DMS 273 treated with DMSO at 0.1 percent for 48 hours (cell line): ENCODE data around the gene DUOXA1.
"Not testable (repeated sequence)": the region's sequence is repeated elsewhere in the genome, so short reads cannot be mapped to it uniquely, and the experiment has no call there.

Experiments used
- DNase-seq: peaks from one replicate; lab custom pipeline; 2025; lab: John Stamatoyannopoulos, UW

DUOXA1 gene

DNA sequence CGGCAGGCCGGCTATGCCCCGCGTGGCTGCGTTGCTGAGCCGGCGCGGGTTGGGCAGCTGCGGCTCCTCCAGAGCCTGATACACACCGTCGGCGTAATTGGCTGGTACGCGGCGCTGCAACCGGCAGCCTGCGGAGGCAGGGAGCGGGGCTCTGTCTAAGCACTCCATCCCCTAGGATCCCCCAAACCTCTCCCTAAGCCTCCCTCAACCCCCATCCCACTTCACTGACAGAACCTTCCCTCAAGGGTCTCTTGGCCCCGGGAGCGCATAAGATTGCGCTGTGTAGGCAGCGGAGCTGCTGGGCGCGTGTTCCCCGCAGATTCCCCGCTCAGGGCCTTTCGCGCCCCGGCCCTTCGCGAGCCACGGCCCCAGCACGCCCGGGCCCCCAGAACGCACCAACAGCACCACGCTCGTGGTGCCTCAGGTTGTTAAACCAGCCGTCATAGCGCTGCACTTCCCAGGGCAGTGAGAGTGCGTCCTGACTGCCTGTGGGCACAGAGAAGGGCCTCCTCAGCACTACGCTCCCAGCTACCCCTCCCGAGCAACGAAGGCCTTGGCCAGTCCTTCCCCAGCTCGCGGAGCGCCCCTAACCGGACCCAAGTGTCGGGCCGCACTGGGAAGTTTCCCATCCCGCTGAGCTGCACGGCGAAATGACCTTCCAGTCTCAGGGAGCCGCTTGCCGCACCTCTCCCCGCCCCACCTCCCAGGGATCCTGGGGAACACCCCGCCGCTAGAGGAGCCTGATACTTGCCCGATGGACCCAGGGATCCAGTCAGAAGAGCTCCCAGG is 16.9 kb downstream of the DUOXA1 start:
- DNase-seq = no peak

DNA sequence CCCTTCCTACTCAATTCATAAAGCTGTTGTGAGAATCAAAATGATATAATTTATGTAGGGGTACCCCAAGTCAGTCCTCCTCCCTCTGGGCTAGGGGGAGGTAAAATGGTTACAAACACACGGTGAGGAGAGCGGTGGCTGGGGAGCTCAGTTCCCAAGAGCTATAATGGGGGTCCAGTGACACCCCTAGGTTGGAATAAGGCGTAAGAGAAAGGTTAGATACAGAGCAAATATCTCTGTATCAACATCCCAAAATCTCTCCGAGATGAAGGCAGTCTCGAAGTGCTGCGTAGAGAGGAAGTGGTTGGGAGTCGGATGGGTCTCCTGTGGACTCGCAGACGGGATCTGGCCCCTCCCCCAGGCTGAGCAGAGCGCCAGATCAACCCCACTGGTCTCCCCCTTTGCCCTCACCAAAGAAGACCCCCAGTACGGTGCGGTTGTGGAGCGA is 17.5 kb downstream of the DUOXA1 start:
- no peak for DNase-seq

DNA sequence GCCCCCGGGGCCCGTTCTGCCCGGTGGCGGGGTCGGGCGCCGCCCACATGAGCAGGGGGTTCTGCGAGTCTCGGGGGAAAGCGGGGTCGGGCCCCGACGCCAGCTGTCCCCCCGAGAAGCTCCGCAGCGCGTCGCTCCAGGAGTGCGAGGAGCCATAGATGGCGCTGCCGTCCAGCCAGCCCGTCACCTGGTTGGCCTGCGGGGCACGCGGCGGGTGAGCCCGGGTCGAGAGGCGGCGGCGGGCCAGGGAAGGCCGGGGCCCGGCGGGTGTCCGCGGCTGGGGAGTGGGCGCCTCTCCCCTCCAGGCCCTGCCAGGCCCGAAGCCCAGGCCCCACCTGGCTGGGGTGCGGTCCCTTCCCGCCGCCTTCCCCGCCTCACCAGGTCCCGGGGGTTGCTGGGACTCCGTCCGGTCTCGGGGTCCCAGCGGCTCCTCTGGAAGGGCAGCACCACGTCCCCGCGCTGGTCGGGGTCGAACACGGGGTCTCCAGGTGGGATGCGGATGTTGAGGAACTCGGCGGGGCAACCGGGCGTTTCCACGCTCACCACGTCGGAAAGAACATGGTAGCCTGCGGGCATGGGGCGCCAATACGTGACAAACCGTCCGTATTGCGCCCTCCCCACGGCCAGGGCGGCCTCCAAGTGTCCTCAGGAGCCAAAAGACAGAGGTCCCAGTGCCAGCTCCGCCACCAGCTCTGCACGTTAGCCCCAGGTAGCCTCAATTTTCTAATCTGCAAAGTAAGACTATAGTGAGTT is 18.1 kb downstream of the DUOXA1 start:
- DNase-seq = no peak

- DNase-seq = no peak
Observed at GRCh38 chr15:45110256-45110820, 19.3 kb downstream of the DUOXA1 start.

DNA sequence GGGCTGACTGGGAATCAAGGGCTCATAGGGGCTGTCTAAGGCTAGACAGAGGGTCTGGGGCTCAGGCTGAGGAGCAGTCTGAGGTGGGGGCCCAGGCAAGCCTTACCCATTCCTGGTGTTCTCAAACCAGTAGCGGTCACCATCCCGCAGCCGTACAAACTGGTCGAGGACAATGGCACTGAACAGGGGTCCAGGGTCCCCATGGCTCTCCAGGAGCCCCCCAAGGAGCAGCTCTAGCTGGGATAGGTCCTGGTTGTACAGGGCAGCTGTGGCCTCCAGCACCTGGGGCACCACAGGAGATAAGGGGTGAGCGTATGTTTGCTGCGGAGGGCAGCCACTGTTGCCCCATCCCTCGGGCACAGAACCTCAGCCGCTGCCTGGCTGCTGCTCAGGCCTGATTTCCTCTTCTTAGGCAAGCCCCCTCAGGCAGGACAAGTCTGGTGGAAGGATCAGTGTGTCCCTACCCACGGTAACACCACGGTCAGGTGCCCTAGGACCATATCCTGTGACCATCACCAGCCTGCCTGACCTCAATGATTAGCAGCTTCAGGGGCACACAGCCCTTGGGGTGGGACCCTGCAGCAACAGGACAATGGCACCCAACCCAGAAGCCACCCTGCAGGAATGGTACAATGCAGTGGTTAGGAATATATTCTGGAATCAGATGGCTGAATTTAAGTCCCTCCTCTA is 21.6 kb downstream of the DUOXA1 start:
- no peak for DNase-seq

DNA sequence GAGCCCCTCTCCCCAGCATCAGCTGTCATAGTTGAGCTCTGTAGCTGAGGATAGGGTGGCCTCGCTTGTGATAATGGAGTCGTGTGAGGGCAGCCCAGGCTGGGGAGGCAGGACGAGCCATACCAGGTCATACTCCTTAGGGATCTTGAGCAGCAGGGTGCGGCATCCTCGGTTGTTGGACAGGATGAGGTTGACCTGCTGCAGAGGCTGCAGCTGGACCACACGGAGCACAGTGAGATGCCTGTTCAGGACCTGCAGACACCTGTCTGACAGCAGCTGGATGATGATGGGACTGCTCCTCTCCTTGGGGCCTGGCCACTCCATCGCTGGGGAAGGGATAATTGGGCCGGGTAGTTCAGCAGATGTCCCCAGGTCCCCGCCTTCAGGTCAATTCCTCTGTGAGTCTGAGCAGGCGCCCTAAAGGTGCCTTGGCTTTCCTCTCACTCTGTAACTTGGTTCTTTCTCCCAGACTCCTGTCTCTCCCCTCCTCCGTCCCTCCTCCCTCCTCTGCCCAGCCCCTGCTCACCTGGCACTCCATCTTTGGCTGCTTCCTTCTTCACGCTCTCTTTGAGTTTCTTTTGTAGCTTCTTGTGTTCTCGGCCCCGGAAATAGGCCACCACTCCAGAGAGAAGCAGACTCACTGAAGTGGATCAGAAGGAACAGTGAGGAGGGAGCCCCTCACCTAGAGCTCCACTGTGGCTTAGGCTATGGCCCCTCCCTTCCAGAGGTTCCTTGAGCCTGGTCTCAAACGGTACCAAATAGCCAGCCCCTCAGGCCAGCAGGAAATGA is 23.5 kb downstream of the DUOXA1 start:
- DNase-seq = no peak

DNA sequence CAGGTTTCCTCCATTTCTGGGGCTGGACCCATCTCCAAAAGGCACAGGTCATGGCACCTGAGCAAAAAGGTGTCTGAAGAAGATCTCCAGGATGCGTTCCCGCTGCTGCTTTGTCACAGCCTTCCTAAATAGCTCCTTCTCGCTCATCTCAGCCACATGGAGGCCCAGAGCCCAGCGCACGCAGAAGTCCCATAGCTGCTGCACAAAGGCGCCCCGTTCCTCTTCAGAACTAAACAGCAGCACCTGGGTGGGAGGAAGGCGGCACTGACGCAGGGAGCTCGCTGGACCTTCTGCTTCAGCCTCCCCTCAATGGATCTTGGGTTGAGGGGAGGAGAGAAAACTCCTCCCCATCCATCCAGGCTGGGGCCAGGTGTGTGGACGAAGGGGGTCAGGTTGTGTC is 24.1 kb downstream of the DUOXA1 start:
- DNase-seq = no peak

DNA sequence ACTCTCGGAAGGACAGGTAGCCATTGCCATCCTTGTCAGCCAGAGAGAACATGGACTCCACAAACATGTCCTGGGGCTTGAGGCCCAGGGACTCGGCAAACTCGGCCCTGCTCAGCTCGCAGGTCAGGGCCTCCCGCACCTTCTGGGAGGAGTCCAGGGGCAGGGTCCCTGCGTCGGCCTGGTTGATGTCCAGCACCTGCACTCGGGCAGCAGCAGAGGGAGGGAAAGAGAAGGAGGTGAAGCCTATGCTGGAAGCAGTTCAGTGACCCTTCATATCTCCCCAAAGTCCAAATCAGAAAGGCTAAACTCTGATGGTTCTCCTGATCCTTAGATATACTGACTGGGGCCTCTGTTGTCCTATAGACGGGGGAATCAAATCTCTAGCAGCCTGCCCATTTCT is 25.5 kb downstream of the DUOXA1 start:
- not testable (repeated sequence) for DNase-seq

GRCh38 chr15:45102226-45102625 is 27.5 kb downstream of the DUOXA1 start:
- DNase-seq = no peak

- DNase-seq = no peak
Observed at GRCh38 chr15:45101749-45102148, 27.9 kb downstream of the DUOXA1 start.

- DNase-seq = no peak
Observed at GRCh38 chr15:45100884-45101625, 28.6 kb downstream of the DUOXA1 start.

DNA sequence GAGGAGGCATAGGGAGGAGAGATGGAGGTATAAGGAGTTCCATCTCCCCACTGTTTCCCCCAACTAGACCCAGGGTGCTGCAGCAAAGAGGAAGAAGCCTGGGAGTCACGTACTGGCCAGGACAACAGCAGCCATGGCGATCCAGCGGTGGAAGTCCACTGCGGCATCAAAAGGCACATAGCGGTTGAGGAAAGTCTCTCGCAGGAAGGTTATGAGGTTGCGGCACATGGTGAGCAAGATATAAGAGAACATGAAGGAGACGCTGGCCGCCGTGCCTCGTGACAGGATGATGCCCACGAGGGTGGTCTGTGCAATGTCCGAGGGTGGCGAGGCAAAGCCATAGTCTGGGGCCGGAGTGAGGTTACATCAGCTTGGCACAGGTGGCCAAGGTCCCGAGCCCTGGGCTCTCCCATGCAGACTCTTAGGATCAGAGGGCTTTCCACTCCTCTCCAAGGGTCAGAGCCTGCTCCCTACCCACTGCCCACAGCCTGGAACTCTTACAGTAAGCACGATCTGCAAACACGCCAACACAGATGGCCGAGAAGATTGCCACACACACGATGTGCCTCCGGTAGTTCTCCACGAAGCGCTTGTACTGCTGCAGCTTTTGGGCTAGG is 30.0 kb downstream of the DUOXA1 start:
- no peak for DNase-seq

DNA sequence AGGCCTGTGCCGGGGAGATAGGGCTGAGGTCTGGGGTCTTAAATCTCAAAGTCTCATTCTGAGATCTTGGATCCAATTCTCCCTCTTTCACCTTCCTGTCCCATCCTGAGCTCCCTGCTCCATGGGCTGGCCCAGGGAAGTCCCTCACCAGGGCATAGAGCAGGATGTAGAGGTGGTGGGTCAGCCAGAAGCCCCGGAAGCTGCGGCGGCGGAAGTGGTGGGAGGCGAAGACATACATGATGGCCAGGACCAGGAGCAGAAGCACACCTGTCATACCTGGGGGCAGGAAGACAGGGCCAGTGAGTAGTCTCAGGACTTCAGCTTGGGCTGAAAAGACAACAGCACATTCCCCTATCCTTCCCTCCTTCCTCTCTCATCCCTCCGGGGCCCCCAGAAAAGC is 32.2 kb downstream of the DUOXA1 start:
- DNase-seq = no peak

GRCh38 chr15:45095661-45096060 is 34.0 kb downstream of the DUOXA1 start:
- DNase-seq = no peak

DNA sequence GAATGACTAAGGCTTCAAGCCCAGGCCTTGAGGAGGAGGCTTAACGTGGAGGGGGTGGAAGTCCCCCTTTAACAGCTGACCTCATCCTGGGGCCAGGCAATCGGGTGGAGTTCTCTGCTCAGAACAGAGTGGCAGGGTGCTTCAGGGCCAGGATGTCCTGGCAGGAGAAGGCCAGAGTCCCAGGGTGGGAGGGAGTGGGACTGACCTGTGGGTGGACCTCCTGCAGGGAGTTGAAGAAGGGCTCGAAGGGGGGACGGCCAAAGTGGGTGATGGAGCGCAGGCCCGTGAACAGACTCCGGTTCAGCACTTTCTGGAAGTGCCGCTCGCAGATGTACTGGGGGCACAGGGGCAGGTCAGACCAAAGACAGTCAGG is 35.3 kb downstream of the DUOXA1 start:
- DNase-seq = no peak

DNA sequence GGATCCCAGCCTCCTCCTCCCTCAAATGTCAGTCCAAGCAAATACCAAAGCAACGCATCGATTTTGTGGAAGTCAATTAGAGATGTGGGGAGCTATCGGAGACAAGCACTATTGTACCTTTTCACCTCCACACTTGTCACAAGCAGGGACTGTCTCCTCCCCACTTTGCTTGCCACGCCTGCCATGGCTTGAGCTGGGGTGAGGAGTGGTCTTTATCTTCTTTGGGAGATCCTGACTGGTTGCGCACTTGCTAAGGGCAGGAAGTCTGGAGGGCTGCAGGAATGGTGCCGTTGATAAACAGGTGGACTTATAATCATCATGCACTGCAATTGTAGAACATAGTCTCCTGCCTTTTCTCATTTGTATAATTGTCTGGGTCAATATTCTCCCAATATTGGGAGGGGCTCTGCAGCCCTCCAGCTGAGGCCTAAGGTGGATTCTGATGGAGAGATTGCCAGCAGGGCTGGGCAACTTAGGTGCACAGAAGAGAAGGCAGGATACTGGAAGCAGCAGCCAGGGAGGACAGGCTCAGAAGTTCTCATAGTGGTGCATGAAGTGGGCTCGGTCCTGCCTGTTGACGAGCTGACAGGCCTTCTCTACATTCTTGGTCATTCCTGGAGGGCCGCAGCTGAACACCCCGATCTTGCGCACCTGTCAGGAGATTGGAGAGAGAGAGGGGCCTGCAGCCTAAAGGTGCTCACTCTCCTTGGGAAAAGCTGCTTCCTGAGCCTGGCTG is 35.9 kb downstream of the DUOXA1 start:
- DNase-seq = no peak

- no peak for DNase-seq
Observed at GRCh38 chr15:45093013-45093412, 36.7 kb downstream of the DUOXA1 start.

DNA sequence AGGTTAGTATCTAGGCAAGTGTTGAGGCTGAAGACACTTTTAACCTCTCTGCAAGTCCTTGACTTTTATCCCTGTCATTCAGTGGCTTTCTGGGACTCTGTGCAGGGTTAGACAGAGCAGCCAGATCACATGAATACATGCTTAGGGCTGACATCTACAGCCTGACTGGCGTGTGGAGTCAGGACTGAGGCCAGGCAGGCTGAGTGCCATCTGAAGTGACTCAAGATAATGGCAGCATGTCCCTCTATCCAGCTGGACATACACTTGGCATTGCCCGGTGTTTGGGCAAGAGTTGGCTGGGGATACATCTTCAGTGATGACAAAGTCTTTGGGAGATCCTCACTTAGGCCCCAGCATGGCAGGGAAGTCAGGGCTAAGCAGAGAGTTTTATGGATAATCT is 38.1 kb downstream of the DUOXA1 start:
- no peak for DNase-seq

DNA sequence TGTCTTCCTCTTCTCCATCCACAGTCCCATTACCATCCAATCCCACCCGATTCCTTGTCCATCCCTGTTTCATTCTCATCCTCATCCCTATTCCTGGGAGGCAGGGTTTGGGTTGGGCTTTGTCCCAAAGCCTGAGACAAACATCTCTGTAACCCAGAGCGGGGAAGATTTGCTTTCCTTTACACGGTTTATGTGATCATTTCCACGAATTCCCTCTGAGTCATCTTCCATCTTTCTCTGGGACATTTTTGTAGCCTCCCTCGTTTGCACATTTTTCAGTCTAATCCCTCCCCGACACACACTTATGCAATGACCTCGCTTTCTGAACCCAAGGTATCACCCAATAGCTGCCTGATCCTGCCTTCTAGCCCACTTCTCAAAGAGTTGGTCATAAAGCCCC is 38.5 kb downstream of the DUOXA1 start:
- DNase-seq = no peak
